Hepatocyte (in vitro differentiated cells): ENCODE measurements around the gene CPED1. TPM values are rescaled to one million over a fixed set of nuclear protein-coding genes. Genes with fewer than 3 reads are reported as not detected.

Experiments
- DNase-seq: peaks from one replicate; pipeline ENCODE4 v3.0.0-alpha.2; 2016; ENCODE audit warnings: low spot score
- H2AFZ ChIP-seq: fragments of 200-600 bp; sonication (generic); 2 replicates; pipeline ENCODE4 v1.6.0; 2016; ENCODE audit warnings: antibody characterized with exemption, mild to moderate bottlenecking
- H3K27ac ChIP-seq: fragments of 200-600 bp; sonication (generic); 2 replicates; pipeline ENCODE4 v1.5.1; 2016; ENCODE audit warnings: mild to moderate bottlenecking
- H3K27me3 ChIP-seq: fragments of 200-600 bp; sonication (generic); 2 replicates; pipeline ENCODE4 v1.6.1; 2016
- H3K36me3 ChIP-seq: fragments of 200-600 bp; sonication (generic); replicated peaks from 2 replicates; pipeline ENCODE4 v1.5.1; 2016; ENCODE audit warnings: low read depth; ENCODE audit not compliant: insufficient read depth
- H3K4me1 ChIP-seq: fragments of 200-600 bp; sonication (generic); 2 replicates; pipeline ENCODE4 v1.5.1; 2016; ENCODE audit warnings: mild to moderate bottlenecking, moderate library complexity; ENCODE audit not compliant: insufficient read depth
- H3K4me2 ChIP-seq: fragments of 200-600 bp; sonication (generic); 2 replicates; pipeline ENCODE4 v1.6.0; 2016
- H3K4me3 ChIP-seq: fragments of 200-600 bp; sonication (generic); 2 replicates; pipeline ENCODE4 v1.5.1; 2016; ENCODE audit warnings: mild to moderate bottlenecking
- H3K79me2 ChIP-seq: fragments of 200-600 bp; sonication (generic); 2 replicates; pipeline ENCODE4 v1.6.0; 2017; ENCODE audit warnings: mild to moderate bottlenecking
- H3K9me2 ChIP-seq: fragments of 200-600 bp; sonication (generic); replicated peaks from 2 replicates; pipeline ENCODE4 v1.6.0; 2017; ENCODE audit warnings: mild to moderate bottlenecking; ENCODE audit not compliant: insufficient read depth
- H3K9me3 ChIP-seq: fragments of 200-600 bp; sonication (generic); 2 replicates; pipeline ENCODE4 v1.5.1; 2016; ENCODE audit warnings: low read depth, mild to moderate bottlenecking
- H4K20me1 ChIP-seq: fragments of 200-600 bp; sonication (generic); 2 replicates; pipeline ENCODE4 v1.6.0; 2016; ENCODE audit warnings: mild to moderate bottlenecking; ENCODE audit not compliant: insufficient read depth, poor library complexity, severe bottlenecking
- CTCF ChIP-seq: fragments of 200-600 bp; sonication (generic); IDR thresholded peaks from 2 replicates; pipeline ENCODE4 v1.5.1; 2016; ENCODE audit warnings: antibody characterized with exemption, mild to moderate bottlenecking; ENCODE audit not compliant: poor library complexity
- EZH2 ChIP-seq: fragments of 200-600 bp; sonication (generic); IDR thresholded peaks from 2 replicates; pipeline ENCODE4 v1.6.1; 2016; ENCODE audit warnings: antibody characterized with exemption, mild to moderate bottlenecking, borderline replicate concordance
- EZH2phosphoT487 ChIP-seq: fragments of 200-600 bp; sonication (generic); IDR thresholded peaks from one replicate; pipeline ENCODE4 v1.6.1; 2018; ENCODE audit warnings: antibody characterized with exemption, mild to moderate bottlenecking, low read depth, moderate library complexity; ENCODE audit not compliant: unreplicated experiment, severe bottlenecking
- WGBS: methylation state at CpG from one replicate; pipeline ENCODE4 v1.1.6; 2016; ENCODE audit warnings: low lambda C conversion rate; ENCODE audit errors: missing lambda C conversion rate; 5-methylcytosine and 5-hydroxymethylcytosine counted together
- polyA plus RNA-seq: library from polyadenylated mRNA; unstranded; fragments of >200 nt; fragmentation: Nextera tagmentation; extraction: Ambion mirVana; gene quantifications from 2 replicates; pipeline ENCODE4 v1.2.1, GENCODE V29; 2016
- total RNA-seq: library from RNA; depleted of rRNA; stranded (reverse); fragments of >200 nt; gene quantifications from 2 replicates; pipeline ENCODE4 v1.2.3, GENCODE V29; 2014

CPED1 gene
- total and polyA plus RNA-seq, 2 experiments from 2014 or later = 10.1 to 30.5 TPM

- WGBS = 87% methylated on average over 1 of the region's 1 CpG
Observed at GRCh38 chr7:120973849-120974248, 14.7 kb upstream of the CPED1 start.

GRCh38 chr7:120979765-120980499 lies 8.6 kb upstream of the CPED1 start:
- Histone ChIP-seq H3K9me3 (no peaks in the 10 kb centered on the region), H3K36me3 (no peaks in the 10 kb centered on the region), H3K9me2 (no peaks in the 10 kb centered on the region), H3K79me2 (no peaks in the 10 kb centered on the region), H2AFZ (no peak overlapping the region), H3K4me2 (no peak overlapping the region), H4K20me1 (no peaks in the 10 kb centered on the region), H3K27me3 (no peaks in the 10 kb centered on the region), H3K4me3 (no peak overlapping the region), H3K4me1 (no peaks in the 10 kb centered on the region), H3K27ac (no peak overlapping the region)
- TF ChIP-seq CTCF (no peak), EZH2phosphoT487 (no peak), EZH2 (no peak)
- no peak for DNase-seq
- 8% methylated on average over 1 of the region's 1 CpG for WGBS

More at GRCh38 chr7:120973849-120974248, 14.7 kb upstream of the CPED1 start:
- no peak overlapping the region for H3K4me2 ChIP-seq
- no peaks in the 10 kb centered on the region for H3K79me2 ChIP-seq
- H3K9me3 ChIP-seq = no peaks in the 10 kb centered on the region
- H3K9me2 ChIP-seq = no peaks in the 10 kb centered on the region
- no peak for TF ChIP-seq CTCF
- no peak for TF ChIP-seq EZH2phosphoT487
- TF ChIP-seq EZH2 = no peak
- no peaks in the 10 kb centered on the region for H3K36me3 ChIP-seq
- no peak overlapping the region for H2AFZ ChIP-seq
- no peak overlapping the region for H3K27ac ChIP-seq
- no peak for DNase-seq
- H3K27me3 ChIP-seq = no peaks in the 10 kb centered on the region
- H4K20me1 ChIP-seq = no peaks in the 10 kb centered on the region
- no peak overlapping the region for H3K4me3 ChIP-seq
- H3K4me1 ChIP-seq = no peaks in the 10 kb centered on the region

GRCh38 chr7:120981117-120981516 lies 7.4 kb upstream of the CPED1 start:
- H3K9me3 ChIP-seq = no peaks in the 10 kb centered on the region
- no peaks in the 10 kb centered on the region for H3K36me3 ChIP-seq
- no peak overlapping the region for H2AFZ ChIP-seq
- H3K79me2 ChIP-seq = no peaks in the 10 kb centered on the region
- no peaks in the 10 kb centered on the region for H3K4me1 ChIP-seq
- H3K27me3 ChIP-seq = no peaks in the 10 kb centered on the region
- H3K9me2 ChIP-seq = no peaks in the 10 kb centered on the region
- H3K4me2 ChIP-seq = no peak overlapping the region
- H3K4me3 ChIP-seq = no peak overlapping the region
- no peak overlapping the region for H3K27ac ChIP-seq
- no peaks in the 10 kb centered on the region for H4K20me1 ChIP-seq
- WGBS = 85% methylated on average over 1 of the region's 1 CpG
- no peak for DNase-seq
- TF ChIP-seq EZH2phosphoT487 (no peak), EZH2 (no peak), CTCF (no peak)
